ENCODE results near the gene TBC1D14. TPM values are rescaled to one million over a fixed set of nuclear protein-coding genes. Genes with fewer than 3 reads are reported as not detected.

The TBC1D14 gene, protein sequence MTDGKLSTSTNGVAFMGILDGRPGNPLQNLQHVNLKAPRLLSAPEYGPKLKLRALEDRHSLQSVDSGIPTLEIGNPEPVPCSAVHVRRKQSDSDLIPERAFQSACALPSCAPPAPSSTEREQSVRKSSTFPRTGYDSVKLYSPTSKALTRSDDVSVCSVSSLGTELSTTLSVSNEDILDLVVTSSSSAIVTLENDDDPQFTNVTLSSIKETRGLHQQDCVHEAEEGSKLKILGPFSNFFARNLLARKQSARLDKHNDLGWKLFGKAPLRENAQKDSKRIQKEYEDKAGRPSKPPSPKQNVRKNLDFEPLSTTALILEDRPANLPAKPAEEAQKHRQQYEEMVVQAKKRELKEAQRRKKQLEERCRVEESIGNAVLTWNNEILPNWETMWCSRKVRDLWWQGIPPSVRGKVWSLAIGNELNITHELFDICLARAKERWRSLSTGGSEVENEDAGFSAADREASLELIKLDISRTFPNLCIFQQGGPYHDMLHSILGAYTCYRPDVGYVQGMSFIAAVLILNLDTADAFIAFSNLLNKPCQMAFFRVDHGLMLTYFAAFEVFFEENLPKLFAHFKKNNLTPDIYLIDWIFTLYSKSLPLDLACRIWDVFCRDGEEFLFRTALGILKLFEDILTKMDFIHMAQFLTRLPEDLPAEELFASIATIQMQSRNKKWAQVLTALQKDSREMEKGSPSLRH
- total RNA-seq: 58.1 and 66.7 TPM in 2 replicates

DNA sequence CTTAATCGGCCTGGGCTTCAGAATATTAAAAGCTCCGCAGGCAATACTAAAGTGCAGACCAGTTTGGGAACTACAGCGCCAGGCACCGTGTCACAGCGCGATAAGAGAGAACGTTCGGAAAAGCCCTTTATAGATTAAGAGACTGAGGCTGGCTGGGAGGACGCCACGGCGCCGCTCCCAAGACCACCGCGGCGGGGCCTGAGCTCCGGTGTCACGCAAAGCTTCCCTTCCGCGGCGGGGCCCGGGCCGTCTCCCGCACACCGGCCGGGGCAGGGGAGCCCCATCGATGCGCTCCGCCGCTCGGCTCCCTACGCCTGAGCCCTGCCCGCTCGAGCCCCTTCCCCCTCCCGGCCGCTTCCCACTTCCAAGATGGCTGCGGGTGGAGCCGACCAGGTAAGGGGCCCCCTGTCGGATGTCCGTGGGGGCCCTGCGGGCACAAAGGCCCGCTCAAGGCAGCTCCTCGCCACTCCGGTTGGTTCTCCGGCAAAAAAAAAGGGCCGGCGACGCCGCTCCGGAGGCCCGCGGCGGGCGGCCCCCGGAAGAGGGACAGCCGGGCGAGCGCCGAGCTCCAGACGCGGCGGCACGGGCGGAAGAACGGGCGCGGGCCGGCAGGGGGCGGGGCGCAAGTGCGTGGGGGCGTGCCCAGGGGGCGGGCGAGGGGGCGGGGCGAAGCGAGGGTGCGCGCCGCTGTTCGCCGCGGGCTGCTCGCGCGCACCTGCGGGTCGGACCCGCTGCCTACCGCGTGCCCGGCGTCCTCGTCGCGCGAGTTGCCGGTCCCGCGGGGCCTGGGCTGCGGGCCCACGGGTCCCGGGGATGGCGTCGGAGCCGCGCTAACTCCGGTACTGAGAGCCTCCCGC lies at the start of gene TBC1D14:
Gene TBC1D14, plus strand, starts transcription at position 714 of the 857 bp plus-strand sequence. CDS start 13,564 bp downstream, outside the sequence.

DNA sequence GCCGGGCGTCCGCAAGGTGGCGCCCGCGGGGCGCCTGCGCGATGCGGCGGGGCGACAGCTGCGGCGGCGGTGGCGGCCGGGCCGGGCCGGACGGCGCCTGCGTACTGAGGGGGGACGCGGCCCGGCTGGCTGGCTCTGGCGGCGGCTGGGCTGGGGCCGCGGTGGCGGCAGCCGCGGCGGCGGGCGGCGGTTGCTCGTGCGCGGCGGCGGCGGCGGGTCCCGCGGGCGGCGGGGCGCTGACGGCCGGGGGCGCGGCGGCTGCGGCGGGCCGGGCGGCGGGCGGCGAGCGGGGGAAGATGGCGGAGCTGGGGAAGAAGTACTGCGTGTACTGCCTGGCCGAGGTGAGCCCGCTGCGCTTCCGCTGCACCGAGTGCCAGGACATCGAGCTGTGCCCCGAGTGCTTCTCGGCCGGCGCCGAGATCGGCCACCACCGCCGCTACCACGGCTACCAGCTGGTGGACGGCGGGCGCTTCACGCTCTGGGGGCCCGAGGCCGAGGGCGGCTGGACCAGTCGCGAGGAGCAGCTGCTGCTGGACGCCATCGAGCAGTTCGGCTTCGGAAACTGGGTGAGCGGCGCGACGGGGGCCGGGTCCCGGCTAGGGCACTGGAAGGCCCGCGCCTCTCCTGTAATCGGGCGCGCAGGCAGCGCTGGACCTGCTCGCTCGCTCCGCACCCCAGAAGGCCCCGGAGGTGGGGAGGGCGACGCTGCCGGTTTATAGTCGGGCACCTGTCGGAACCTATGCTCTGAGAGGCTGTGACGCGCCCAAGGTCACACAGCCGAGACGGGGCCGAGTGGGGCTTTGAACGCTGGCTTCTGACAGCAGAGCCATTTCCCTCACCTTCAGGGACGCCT lies 133.9 kb downstream of the TBC1D14 start, which contains the start of gene TADA2B:
Gene TADA2B, plus strand, starts transcription at position 89 of the 853 bp plus-strand sequence. Its CDS starts 208 bp downstream, at position 297.

DNA sequence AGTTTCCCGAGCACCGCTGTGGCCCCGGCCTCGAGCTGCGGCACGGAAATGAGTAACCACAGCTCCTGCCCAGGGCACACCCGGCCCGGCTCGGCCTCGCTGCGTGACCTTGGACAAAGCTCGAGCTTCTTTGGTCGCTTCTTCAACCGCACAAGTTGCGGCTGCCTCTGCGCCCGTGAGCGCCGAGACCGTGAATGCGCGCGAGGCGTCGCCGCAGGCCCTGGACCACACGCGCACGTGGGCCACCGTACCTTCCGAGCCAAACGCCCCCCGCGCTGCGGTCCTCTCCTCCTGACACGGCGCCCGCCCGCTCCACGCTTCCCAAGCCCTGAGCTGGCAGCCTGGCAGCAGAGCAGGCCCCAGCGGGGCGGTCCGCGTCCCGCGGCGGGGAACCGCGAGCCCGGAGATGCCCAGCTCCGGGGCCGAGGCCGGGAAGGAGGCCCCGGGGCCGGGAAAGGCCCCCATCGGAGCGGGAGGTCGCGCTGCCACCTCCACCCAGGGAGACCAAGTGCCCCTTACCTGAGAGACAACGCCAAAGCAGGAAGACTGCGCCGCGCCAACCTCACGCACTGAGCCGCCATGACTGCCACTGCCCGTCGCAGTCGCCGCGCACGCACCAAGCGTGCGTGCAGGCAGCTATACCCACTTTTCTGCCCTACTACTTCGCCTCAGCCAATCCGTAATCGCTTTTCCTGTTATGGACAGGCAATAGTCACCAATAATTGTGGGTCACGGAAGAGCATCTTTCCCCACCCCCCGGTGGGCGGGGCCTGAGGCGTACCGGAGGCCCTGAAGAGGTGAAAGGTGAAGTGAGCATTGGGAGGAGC lies 158.0 kb downstream of the TBC1D14 start, which contains the start of gene GRPEL1:
Gene GRPEL1, minus strand, starts transcription at position 613 of the 827 bp plus-strand sequence. Its CDS starts 32 bp downstream, at position 581.

Other genes starting within 250 kb of the TBC1D14 start
- gene S100P, start 215.9 kb upstream of the TBC1D14 start, total RNA-seq: 1.2 TPM in 1 of 2 replicates, not detected in the other
- 35.9 and 44.4 TPM in 2 replicates for gene MRFAP1L1, start 200.0 kb upstream of the TBC1D14 start, total RNA-seq
- 14.1 and 20.9 TPM in 2 replicates for gene BLOC1S4, start 193.7 kb upstream of the TBC1D14 start, total RNA-seq
- gene KIAA0232, start 127.1 kb upstream of the TBC1D14 start, total RNA-seq: 20.8 and 25.9 TPM in 2 replicates
- 14.2 and 18.8 TPM in 2 replicates for gene TADA2B, start 133.5 kb downstream of the TBC1D14 start, total RNA-seq
- 9.4 and 12.9 TPM in 2 replicates for gene GRPEL1, start 158.2 kb downstream of the TBC1D14 start, total RNA-seq